SK-N-SH treated with all-trans-retinoic acid at 6 μM for 48 hours (cell line): ENCODE results near the gene CEP295NL.

Source experiments
- ATAC-seq: fragments of 200-7000 bp; cut with Tn5 transposase; 3 replicates; pipeline ENCODE4 v1.9.1; 2020; ENCODE audit warnings: mild to moderate bottlenecking, moderate library complexity
- ARNTL ChIP-seq: fragments of 450-650 bp; formaldehyde crosslinking; IDR thresholded peaks from 2 replicates; pipeline ENCODE4 v1.5.0; 2020; ENCODE audit warnings: low read depth, mild to moderate bottlenecking, moderate library complexity, borderline replicate concordance
- BACH2 ChIP-seq: fragments of 250-450 bp; sonication (Bioruptor Pico); IDR thresholded peaks from 2 replicates; pipeline ENCODE4 v1.9.0; 2021; ENCODE audit warnings: mild to moderate bottlenecking, borderline replicate concordance
- ESRRG ChIP-seq: fragments of 250-450 bp; sonication (Bioruptor Pico); IDR thresholded peaks from 2 replicates; pipeline ENCODE4 v1.6.1; 2021; ENCODE audit warnings: mild to moderate bottlenecking
- PPARA ChIP-seq: fragments of 250-450 bp; sonication (Bioruptor Pico); IDR thresholded peaks from 2 replicates; pipeline ENCODE4 v1.5.0; 2020; ENCODE audit warnings: mild to moderate bottlenecking, borderline replicate concordance
- RARB ChIP-seq: fragments of 250-450 bp; sonication (Bioruptor Pico); IDR thresholded peaks from 2 replicates; pipeline ENCODE4 v1.8.0; 2021; ENCODE audit warnings: mild to moderate bottlenecking, moderate library complexity
- SNAI2 ChIP-seq: fragments of 250-450 bp; sonication (Bioruptor Pico); IDR thresholded peaks from 2 replicates; pipeline ENCODE4 v1.5.0; 2020; ENCODE audit warnings: mild to moderate bottlenecking, moderate library complexity
- TCF4 ChIP-seq: fragments of 250-450 bp; sonication (Bioruptor Pico); IDR thresholded peaks from 2 replicates; pipeline ENCODE4 v1.8.0; 2021; ENCODE audit warnings: mild to moderate bottlenecking, moderate library complexity, borderline replicate concordance
- TOX ChIP-seq: fragments of 250-450 bp; sonication (Bioruptor Pico); IDR thresholded peaks from 2 replicates; pipeline ENCODE4 v1.8.0; 2021; ENCODE audit warnings: mild to moderate bottlenecking, moderate library complexity, borderline replicate concordance
- ZC3H10 ChIP-seq: fragments of 250-450 bp; sonication (Bioruptor Pico); IDR thresholded peaks from 2 replicates; pipeline ENCODE4 v1.5.1; 2021; ENCODE audit warnings: mild to moderate bottlenecking, moderate library complexity
- ZFP3 ChIP-seq: fragments of 250-450 bp; sonication (Bioruptor Pico); IDR thresholded peaks from 2 replicates; pipeline ENCODE4 v1.5.0; 2020; ENCODE audit warnings: mild to moderate bottlenecking, moderate library complexity
- ZFP30 ChIP-seq: fragments of 450-650 bp; formaldehyde crosslinking; IDR thresholded peaks from 2 replicates; pipeline ENCODE4 v1.5.0; 2022; ENCODE audit warnings: mild to moderate bottlenecking, moderate library complexity
- ZNF565 ChIP-seq: fragments of 450-650 bp; formaldehyde crosslinking; conservative IDR thresholded peaks from 2 replicates; pipeline ENCODE4 v1.5.0; 2020; ENCODE audit warnings: low read depth, mild to moderate bottlenecking, moderate library complexity
- ZNF70 ChIP-seq: fragments of 450-650 bp; formaldehyde crosslinking; IDR thresholded peaks from 2 replicates; pipeline ENCODE4 v1.5.0; 2020; ENCODE audit warnings: mild to moderate bottlenecking, moderate library complexity
- TF ChIP-seq, protein P1 (sequence below): fragments of 250-450 bp; sonication (Bioruptor Pico); IDR thresholded peaks from 2 replicates; pipeline ENCODE4 v1.5.1; 2021; ENCODE audit warnings: mild to moderate bottlenecking, moderate library complexity
- TF ChIP-seq, protein P2 (sequence below): fragments of 250-450 bp; sonication (Bioruptor Pico); IDR thresholded peaks from 2 replicates; pipeline ENCODE4 v1.8.0; 2021; ENCODE audit warnings: low read depth, mild to moderate bottlenecking, moderate library complexity, borderline replicate concordance
- TF ChIP-seq, protein P3 (sequence below): fragments of 250-450 bp; sonication (Bioruptor Pico); IDR thresholded peaks from 2 replicates; pipeline ENCODE4 v1.5.0; 2020; ENCODE audit warnings: mild to moderate bottlenecking, moderate library complexity
- TF ChIP-seq, protein P4 (sequence below): fragments of 250-450 bp; sonication (Bioruptor Pico); IDR thresholded peaks from 2 replicates; pipeline ENCODE4 v1.5.1; 2020; ENCODE audit warnings: low read depth, mild to moderate bottlenecking, moderate library complexity
- TF ChIP-seq, protein P5 (sequence below): fragments of 250-450 bp; sonication (Bioruptor Pico); IDR thresholded peaks from 2 replicates; pipeline ENCODE4 v1.8.0; 2020; ENCODE audit warnings: mild to moderate bottlenecking, moderate library complexity, borderline replicate concordance

CEP295NL gene

DNA sequence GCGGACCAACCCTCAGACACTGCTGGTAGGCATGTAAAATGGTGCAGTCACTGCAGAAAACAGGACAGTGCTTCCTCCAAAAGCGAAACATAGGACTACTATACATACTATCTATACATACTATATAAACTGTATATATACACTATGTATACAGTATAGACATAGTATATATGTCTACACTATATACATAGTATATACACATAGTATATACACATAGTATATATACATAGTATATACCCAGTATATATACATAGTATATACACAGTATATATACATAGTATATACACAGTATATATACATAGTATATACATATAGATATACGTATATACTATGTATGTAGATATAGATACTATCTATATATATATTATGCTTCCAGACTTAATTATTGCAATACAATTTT, 55.9 kb downstream of the CEP295NL start:
- ATAC-seq = no peak
- TF ChIP-seq PPARA (no peak), RARB (no peak), ZFP3 (no peak), ARNTL (no peak), TOX (no peak), ZFP30 (CRISPR knock-in tag) (no peak)
- TF ChIP-seq, protein P1, sequence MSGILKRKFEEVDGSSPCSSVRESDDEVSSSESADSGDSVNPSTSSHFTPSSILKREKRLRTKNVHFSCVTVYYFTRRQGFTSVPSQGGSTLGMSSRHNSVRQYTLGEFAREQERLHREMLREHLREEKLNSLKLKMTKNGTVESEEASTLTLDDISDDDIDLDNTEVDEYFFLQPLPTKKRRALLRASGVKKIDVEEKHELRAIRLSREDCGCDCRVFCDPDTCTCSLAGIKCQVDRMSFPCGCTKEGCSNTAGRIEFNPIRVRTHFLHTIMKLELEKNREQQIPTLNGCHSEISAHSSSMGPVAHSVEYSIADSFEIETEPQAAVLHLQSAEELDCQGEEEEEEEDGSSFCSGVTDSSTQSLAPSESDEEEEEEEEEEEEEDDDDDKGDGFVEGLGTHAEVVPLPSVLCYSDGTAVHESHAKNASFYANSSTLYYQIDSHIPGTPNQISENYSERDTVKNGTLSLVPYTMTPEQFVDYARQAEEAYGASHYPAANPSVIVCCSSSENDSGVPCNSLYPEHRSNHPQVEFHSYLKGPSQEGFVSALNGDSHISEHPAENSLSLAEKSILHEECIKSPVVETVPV (CRISPR knock-in tag) = no peak

DNA sequence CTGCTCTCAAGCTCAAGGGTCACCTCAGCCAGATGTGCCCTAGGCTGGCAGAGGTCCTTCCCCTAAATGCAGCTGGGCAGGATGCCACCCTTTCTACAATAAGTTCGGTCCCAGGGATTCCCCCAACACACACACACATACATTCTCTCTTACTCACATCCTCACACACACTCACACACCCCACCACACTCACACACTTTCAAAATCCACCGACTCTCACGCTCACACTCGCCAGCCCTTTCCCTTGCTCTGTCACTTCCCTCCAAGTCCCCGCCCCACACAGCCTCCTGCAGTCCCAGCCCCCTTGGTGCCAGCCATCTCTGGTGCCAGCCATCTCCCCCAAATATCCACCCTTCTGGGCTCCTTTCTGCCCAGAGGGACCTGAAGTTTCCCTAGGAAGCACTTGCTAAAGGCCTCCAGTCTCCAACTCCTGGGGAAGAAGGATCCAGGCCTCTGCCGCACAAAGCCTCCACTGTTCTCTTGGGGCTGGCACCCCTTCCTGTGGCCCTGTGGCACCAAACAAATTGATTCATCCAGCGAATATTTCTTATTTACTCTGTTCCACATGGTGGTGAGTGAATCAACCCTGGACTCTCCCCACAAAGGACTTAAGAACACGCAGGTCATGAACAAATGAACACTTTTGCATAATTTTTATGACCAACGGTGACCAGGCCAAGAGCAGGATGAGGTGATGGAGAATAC, 58.5 kb downstream of the CEP295NL start:
- no peak for ATAC-seq
- no peak for TF ChIP-seq TCF4 (CRISPR knock-in tag)
- no peak for TF ChIP-seq ZFP3
- no peak for TF ChIP-seq ZC3H10 (CRISPR knock-in tag)
- TF ChIP-seq ZNF70 (CRISPR knock-in tag) = no peak
- TF ChIP-seq, protein P2, sequence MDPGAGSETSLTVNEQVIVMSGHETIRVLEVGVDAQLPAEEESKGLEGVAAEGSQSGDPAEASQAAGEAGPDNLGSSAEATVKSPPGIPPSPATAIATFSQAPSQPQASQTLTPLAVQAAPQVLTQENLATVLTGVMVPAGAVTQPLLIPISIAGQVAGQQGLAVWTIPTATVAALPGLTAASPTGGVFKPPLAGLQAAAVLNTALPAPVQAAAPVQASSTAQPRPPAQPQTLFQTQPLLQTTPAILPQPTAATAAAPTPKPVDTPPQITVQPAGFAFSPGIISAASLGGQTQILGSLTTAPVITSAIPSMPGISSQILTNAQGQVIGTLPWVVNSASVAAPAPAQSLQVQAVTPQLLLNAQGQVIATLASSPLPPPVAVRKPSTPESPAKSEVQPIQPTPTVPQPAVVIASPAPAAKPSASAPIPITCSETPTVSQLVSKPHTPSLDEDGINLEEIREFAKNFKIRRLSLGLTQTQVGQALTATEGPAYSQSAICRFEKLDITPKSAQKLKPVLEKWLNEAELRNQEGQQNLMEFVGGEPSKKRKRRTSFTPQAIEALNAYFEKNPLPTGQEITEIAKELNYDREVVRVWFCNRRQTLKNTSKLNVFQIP (CRISPR knock-in tag) = no peak
- no peak for TF ChIP-seq ESRRG (CRISPR knock-in tag)
- TF ChIP-seq, protein P1 (CRISPR knock-in tag) = no peak
- TF ChIP-seq TOX = no peak
- TF ChIP-seq ARNTL = no peak
- TF ChIP-seq, protein P3, sequence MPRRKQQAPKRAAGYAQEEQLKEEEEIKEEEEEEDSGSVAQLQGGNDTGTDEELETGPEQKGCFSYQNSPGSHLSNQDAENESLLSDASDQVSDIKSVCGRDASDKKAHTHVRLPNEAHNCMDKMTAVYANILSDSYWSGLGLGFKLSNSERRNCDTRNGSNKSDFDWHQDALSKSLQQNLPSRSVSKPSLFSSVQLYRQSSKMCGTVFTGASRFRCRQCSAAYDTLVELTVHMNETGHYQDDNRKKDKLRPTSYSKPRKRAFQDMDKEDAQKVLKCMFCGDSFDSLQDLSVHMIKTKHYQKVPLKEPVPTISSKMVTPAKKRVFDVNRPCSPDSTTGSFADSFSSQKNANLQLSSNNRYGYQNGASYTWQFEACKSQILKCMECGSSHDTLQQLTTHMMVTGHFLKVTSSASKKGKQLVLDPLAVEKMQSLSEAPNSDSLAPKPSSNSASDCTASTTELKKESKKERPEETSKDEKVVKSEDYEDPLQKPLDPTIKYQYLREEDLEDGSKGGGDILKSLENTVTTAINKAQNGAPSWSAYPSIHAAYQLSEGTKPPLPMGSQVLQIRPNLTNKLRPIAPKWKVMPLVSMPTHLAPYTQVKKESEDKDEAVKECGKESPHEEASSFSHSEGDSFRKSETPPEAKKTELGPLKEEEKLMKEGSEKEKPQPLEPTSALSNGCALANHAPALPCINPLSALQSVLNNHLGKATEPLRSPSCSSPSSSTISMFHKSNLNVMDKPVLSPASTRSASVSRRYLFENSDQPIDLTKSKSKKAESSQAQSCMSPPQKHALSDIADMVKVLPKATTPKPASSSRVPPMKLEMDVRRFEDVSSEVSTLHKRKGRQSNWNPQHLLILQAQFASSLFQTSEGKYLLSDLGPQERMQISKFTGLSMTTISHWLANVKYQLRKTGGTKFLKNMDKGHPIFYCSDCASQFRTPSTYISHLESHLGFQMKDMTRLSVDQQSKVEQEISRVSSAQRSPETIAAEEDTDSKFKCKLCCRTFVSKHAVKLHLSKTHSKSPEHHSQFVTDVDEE (CRISPR knock-in tag) = no peak
- TF ChIP-seq ZNF565 (CRISPR knock-in tag) = no peak
- no peak for TF ChIP-seq ZFP30 (CRISPR knock-in tag)
- no peak for TF ChIP-seq BACH2
- TF ChIP-seq, protein P4, sequence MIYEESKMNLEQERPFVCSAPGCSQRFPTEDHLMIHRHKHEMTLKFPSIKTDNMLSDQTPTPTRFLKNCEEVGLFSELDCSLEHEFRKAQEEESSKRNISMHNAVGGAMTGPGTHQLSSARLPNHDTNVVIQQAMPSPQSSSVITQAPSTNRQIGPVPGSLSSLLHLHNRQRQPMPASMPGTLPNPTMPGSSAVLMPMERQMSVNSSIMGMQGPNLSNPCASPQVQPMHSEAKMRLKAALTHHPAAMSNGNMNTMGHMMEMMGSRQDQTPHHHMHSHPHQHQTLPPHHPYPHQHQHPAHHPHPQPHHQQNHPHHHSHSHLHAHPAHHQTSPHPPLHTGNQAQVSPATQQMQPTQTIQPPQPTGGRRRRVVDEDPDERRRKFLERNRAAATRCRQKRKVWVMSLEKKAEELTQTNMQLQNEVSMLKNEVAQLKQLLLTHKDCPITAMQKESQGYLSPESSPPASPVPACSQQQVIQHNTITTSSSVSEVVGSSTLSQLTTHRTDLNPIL (CRISPR knock-in tag) = no peak

DNA sequence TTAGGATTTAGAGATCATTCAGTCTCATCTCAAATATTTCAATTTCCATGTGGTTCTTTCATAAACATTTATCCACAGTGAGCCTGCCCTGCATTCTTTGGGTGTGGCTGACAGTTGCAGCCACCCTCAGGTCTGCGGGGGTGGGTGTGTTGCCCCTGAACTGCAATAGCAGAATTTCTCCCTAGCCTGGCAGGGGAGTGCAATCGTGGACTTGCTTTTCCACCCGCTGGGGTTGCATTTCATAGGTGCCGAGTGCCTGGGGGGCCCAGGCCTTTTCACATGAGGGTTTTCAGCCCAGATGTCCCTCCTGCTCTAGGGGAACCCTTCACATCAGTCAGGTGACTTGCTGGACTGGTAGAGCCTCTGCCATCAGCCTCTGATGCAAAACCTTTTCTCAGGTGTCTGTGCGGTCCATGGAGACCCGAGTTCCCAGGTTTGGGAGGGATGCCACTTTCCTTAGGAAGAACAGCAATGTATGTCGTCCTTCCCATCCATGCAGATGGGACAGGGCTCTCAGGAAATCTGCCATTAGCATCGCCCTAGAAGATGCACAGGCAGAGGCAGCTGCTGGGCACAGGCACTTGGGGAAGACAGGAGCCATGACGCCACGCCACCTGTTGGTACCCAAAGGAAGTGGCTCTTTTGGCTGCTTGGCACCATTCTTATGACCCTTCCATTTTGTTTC, 60.0 kb downstream of the CEP295NL start:
- TF ChIP-seq ZNF70 (CRISPR knock-in tag) = no peak
- no peak for TF ChIP-seq ZFP30 (CRISPR knock-in tag)
- TF ChIP-seq SNAI2 = no peak
- TF ChIP-seq TCF4 (CRISPR knock-in tag) = no peak
- TF ChIP-seq TOX = no peak
- no peak for TF ChIP-seq RARB
- no peak for TF ChIP-seq ZFP3
- TF ChIP-seq ARNTL = no peak
- TF ChIP-seq, protein P1 (CRISPR knock-in tag) = no peak
- TF ChIP-seq, protein P5, sequence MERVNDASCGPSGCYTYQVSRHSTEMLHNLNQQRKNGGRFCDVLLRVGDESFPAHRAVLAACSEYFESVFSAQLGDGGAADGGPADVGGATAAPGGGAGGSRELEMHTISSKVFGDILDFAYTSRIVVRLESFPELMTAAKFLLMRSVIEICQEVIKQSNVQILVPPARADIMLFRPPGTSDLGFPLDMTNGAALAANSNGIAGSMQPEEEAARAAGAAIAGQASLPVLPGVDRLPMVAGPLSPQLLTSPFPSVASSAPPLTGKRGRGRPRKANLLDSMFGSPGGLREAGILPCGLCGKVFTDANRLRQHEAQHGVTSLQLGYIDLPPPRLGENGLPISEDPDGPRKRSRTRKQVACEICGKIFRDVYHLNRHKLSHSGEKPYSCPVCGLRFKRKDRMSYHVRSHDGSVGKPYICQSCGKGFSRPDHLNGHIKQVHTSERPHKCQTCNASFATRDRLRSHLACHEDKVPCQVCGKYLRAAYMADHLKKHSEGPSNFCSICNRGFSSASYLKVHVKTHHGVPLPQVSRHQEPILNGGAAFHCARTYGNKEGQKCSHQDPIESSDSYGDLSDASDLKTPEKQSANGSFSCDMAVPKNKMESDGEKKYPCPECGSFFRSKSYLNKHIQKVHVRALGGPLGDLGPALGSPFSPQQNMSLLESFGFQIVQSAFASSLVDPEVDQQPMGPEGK (CRISPR knock-in tag) = no peak
- no peak for TF ChIP-seq ZNF565 (CRISPR knock-in tag)
- TF ChIP-seq, protein P4 (CRISPR knock-in tag) = no peak
- TF ChIP-seq PPARA = no peak
- no peak for ATAC-seq
